Caco-2 (cell line): Measurements from ENCODE around the gene P2RX6. TPM values are rescaled to one million over a fixed set of nuclear protein-coding genes. Genes with fewer than 3 reads are reported as not detected.

Source experiments
- BruUV-seq: library from RNA; stranded (reverse); fragments of 400-500 nt; replicated peaks from 2 replicates; lab custom pipeline; 2021; lab: Mats Ljungman, UMichigan
- CTCF ChIA-PET: fragments of 300-600 bp; sonication (Branson Sonifier 250); formaldehyde crosslinking; loops from one replicate; lab custom pipeline; 2022; ENCODE audit warnings: antibody characterized with exemption; lab: Charles Lee
- POLR2A ChIA-PET: fragments of 300-600 bp; sonication (Branson Sonifier 250); formaldehyde crosslinking; loops from one replicate; lab custom pipeline; 2022; ENCODE audit warnings: antibody characterized with exemption; lab: Charles Lee
- DNase-seq, 2 experiments: peaks; one replicate each; pipeline versions ENCODE4 v3.0.0 to v3.0.0-alpha.2; 2020 to 2022
- H3K27me3 ChIP-seq: replicated peaks from 2 replicates; pipeline ENCODE4 v1.6.0; 2011; ENCODE audit warnings: low read length; ENCODE audit not compliant: control insufficient read depth, insufficient read depth
- H3K36me3 ChIP-seq: 2 replicates; pipeline ENCODE4 v1.5.1; 2011; ENCODE audit warnings: low read length; ENCODE audit not compliant: control insufficient read depth, insufficient read depth
- H3K4me1 ChIP-seq: fragments of 250-450 bp; sonication (Bioruptor Pico); 2 replicates; pipeline ENCODE4 v1.5.1; 2020; ENCODE audit warnings: mild to moderate bottlenecking
- H3K4me3 ChIP-seq: 2 replicates; pipeline ENCODE4 v1.5.1; 2011; ENCODE audit warnings: low read depth, mild to moderate bottlenecking, control low read depth, low read length
- H3K9me3 ChIP-seq: fragments of 250-450 bp; sonication (Bioruptor Pico); 2 replicates; pipeline ENCODE4 v1.5.1; 2020; ENCODE audit warnings: mild to moderate bottlenecking, moderate library complexity
- H3K27ac Mint-ChIP-seq: one replicate; pipeline ENCODE4 v1.8.0; 2022; ENCODE audit warnings: mixed read lengths; ENCODE audit not compliant: unreplicated experiment
- H3K27me3 Mint-ChIP-seq: one replicate; pipeline ENCODE4 v1.8.0; 2022; ENCODE audit warnings: mixed read lengths; ENCODE audit not compliant: insufficient read depth, unreplicated experiment
- H3K36me3 Mint-ChIP-seq: one replicate; pipeline ENCODE4 v1.8.0; 2022; ENCODE audit warnings: mild to moderate bottlenecking, mixed read lengths; ENCODE audit not compliant: insufficient read depth, unreplicated experiment
- H3K4me1 Mint-ChIP-seq: one replicate; pipeline ENCODE4 v1.8.0; 2022; ENCODE audit warnings: low read depth, mixed read lengths; ENCODE audit not compliant: unreplicated experiment
- H3K4me3 Mint-ChIP-seq: one replicate; pipeline ENCODE4 v1.8.0; 2022; ENCODE audit warnings: mild to moderate bottlenecking, moderate library complexity, mixed read lengths; ENCODE audit not compliant: unreplicated experiment
- H3K9me3 Mint-ChIP-seq: one replicate; pipeline ENCODE4 v1.8.0; 2022; ENCODE audit warnings: mixed read lengths; ENCODE audit not compliant: unreplicated experiment
- intact Hi-C: fragments of 100-400 bp; cut with micrococcal nuclease; formaldehyde crosslinking; loops from one replicate; pipeline ENCODE4 v1.10.0; 2022; ENCODE audit not compliant: unreplicated experiment
- total RNA-seq: library from RNA; stranded (reverse); gene quantifications from 2 replicates; pipeline ENCODE4 v1.2.3, GENCODE V29; 2022
- TF ChIP-seq, protein P1 (sequence below), 2 experiments: fragments of 200-600 bp in 1 of 2; IDR thresholded peaks; 1 replicate in 1 of 2; 2 replicates in 1 of 2; pipeline versions ENCODE4 v1.5.1 to v1.8.0; 2011 to 2022; ENCODE audit warnings: antibody characterized with exemption in 1 of 2, control low read depth in 1 of 2, inconsistent platforms in 1 of 2, low read depth in 1 of 2, low read length in 1 of 2, mild to moderate bottlenecking in 1 of 2, moderate library complexity in 1 of 2; ENCODE audit not compliant: insufficient read depth in 1 of 2, severe bottlenecking in 1 of 2, unreplicated experiment in 1 of 2

The P2RX6 gene
- total RNA-seq, 1 experiment from 2014 or later: 0.11 TPM

DNA sequence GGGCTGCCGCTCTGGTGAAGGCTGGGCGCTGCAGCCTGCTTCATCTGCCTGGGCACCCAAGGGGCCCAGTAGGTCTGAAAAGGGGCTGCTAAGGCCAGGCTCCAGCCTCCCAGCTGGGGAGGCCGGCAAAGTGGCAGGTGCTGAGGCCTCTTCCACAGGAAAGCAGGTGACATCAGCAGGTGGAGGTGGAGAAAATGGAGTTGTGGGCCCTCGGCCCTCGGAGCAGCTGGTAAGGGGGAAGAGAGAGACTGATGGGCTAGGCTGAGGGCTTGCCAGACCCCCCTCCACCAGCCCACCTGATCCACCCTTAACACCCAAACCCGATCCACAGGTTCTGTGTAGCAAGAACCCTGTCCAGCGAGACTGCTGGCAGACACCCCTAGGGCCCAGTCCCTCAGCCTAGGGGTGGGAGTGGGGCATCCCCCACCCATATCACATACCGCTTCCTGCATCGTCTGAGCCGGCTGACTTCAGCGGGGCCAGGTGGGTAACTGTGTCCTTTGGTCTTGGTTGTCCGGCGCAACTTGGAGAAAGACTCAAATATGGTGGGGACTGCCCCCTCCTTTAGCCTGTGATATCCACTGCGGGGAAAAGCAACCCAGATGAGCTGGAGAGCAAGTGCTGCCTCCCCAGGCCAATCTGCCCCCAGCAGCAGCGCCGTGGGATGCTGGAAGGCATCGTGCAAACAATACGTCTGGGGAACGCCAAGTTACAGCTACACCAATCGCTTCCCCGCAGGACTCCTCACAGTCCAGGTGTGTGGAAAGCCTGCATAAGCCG is 14.6 kb upstream of the P2RX6 start:
- Mint-ChIP-seq H3K27ac (peak overlapping the region; percentile 98), H3K9me3 (no peaks in the 10 kb centered on the region), H3K36me3 (peaks cover 51% of the 10 kb centered on the region), H3K27me3 (no peaks in the 10 kb centered on the region), H3K4me1 (peaks cover 10% of the 10 kb centered on the region), H3K4me3 (peak overlapping the region; percentile 98)
- peaks cover 9% of the 10 kb centered on the region for H3K4me1 ChIP-seq
- no peaks in the 10 kb centered on the region for H3K27me3 ChIP-seq
- ChIA-PET POLR2A (no interaction called here), CTCF (interaction anchor here (1.6 kb wide), 1 partner anchor 18 kb away, joined by 3 read pairs; the partner anchor contains the start of gene LZTR1)
- BruUV-seq: no TSS peak
- no peaks in the 10 kb centered on the region for H3K9me3 ChIP-seq
- intact Hi-C loops: loop anchor here (2.0 kb wide), 1 partner anchor 44 kb away; no protein-coding TSS in a partner anchor
- DNase-seq: no peak
- TF ChIP-seq, protein P1, sequence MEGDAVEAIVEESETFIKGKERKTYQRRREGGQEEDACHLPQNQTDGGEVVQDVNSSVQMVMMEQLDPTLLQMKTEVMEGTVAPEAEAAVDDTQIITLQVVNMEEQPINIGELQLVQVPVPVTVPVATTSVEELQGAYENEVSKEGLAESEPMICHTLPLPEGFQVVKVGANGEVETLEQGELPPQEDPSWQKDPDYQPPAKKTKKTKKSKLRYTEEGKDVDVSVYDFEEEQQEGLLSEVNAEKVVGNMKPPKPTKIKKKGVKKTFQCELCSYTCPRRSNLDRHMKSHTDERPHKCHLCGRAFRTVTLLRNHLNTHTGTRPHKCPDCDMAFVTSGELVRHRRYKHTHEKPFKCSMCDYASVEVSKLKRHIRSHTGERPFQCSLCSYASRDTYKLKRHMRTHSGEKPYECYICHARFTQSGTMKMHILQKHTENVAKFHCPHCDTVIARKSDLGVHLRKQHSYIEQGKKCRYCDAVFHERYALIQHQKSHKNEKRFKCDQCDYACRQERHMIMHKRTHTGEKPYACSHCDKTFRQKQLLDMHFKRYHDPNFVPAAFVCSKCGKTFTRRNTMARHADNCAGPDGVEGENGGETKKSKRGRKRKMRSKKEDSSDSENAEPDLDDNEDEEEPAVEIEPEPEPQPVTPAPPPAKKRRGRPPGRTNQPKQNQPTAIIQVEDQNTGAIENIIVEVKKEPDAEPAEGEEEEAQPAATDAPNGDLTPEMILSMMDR (IDR thresholded peaks at IDR 0.05; ENCODE audit: insufficient read depth in 1 of 2, low read depth in 1 of 2, low read length in 1 of 2, severe bottlenecking in 1 of 2, unreplicated experiment in 1 of 2): no peak
- H3K36me3 ChIP-seq: no peaks in the 10 kb centered on the region; the same call in 1 of the 2 replicates
- H3K4me3 ChIP-seq: peak overlapping the region; percentile 43

DNA sequence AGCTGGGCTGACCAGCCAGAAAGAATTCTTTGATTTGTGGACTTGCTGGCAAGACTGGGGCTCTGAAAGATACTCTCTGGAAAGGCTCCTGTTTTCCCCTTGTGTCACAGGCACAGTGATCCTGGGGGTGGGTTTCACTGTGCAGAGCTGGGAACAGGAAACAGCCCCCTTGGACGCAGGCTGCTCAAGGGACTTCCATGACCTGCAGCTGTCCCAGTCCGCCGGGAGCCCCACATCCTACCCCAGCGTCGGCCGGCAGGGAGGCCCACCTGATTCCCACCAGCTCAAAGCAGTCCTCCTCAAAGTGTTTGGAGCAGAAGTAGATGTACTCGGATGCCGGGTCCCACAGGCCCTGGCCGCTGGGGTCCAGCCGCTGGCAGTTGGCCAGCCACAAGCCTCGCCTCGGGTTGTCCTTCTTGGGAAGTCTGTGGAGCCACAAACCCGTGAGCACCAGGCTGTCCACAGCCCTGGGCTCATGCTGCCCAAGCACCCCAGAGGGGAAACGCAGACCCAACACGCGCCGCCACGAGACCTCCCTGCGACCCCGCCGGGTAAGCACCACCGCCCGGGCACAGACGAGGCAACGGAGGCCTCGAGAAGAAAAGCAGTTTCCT is 13.9 kb upstream of the P2RX6 start:
- intact Hi-C loops: loop anchor here (2.0 kb wide), 1 partner anchor 44 kb away; no protein-coding TSS in a partner anchor

More for the DNA sequence above, 13.9 kb upstream of the P2RX6 start:
- H3K27me3 Mint-ChIP-seq: no peaks in the 10 kb centered on the region
- peaks cover 46% of the 10 kb centered on the region for H3K36me3 Mint-ChIP-seq
- peaks cover 10% of the 10 kb centered on the region for H3K4me1 Mint-ChIP-seq
- H3K9me3 Mint-ChIP-seq: no peaks in the 10 kb centered on the region
- H3K4me3 Mint-ChIP-seq: peak overlapping the region; percentile 98
- TF ChIP-seq, protein P1 (IDR thresholded peaks at IDR 0.05; ENCODE audit: insufficient read depth in 1 of 2, low read depth in 1 of 2, low read length in 1 of 2, severe bottlenecking in 1 of 2, unreplicated experiment in 1 of 2): no peak
- peak overlapping the region; percentile 98 for H3K27ac Mint-ChIP-seq
- Histone ChIP-seq H3K4me1 (peaks cover 9% of the 10 kb centered on the region), H3K36me3 (no peaks in the 10 kb centered on the region; the same call in 1 of the 2 replicates), H3K9me3 (no peaks in the 10 kb centered on the region), H3K27me3 (no peaks in the 10 kb centered on the region), H3K4me3 (peak overlapping the region; percentile 43)
- DNase-seq: peak in 1 of 2 experiments; percentile 28
- ChIA-PET POLR2A (no interaction called here), CTCF (interaction anchor here (1.6 kb wide), 1 partner anchor 19 kb away, joined by 3 read pairs; the partner anchor contains the start of gene LZTR1)
- BruUV-seq: no TSS peak
